Natural killer cell treated with Interleukin-12 subunit alpha and Interleukin-12 subunit beta and Interleukin-15 and Interleukin-18, amount 100 ng/mL, for 72 hours (primary cell): ENCODE data around the gene HDAC11. TPM values are rescaled to one million over a fixed set of nuclear protein-coding genes. Genes with fewer than 3 reads are reported as not detected.
"Not testable (repeated sequence)": the region's sequence is repeated elsewhere in the genome, so short reads cannot be mapped to it uniquely, and the experiment has no call there.

Experiments used
- ATAC-seq, 2 donors: fragments of 150-1000 bp; cut with Tn5 transposase in 1 of 2; sonication (Bioruptor Pico), chemical (Tn5 transposase) in 1 of 2; 2 replicates each; pipeline ENCODE4 v1.10.0; 2021
- DNase-seq: peaks from one replicate; pipeline ENCODE4 v3.0.0; 2022; ENCODE audit warnings: low spot score
- H3K27ac Mint-ChIP-seq, 2 donors: 1 replicate in 1 of 2; 2 replicates in 1 of 2; pipeline ENCODE4 v1.8.0; 2022; ENCODE audit warnings: mixed read lengths in 2 of 2, mild to moderate bottlenecking in 1 of 2, moderate library complexity in 1 of 2
- H3K27me3 Mint-ChIP-seq, 2 donors: 1 replicate in 1 of 2; 2 replicates in 1 of 2; pipeline ENCODE4 v1.8.0; 2022; ENCODE audit warnings: mixed read lengths in 2 of 2
- H3K36me3 Mint-ChIP-seq: one replicate; pipeline ENCODE4 v1.8.0; 2022; ENCODE audit warnings: mixed read lengths
- H3K4me1 Mint-ChIP-seq, 2 donors: 1 replicate in 1 of 2; 2 replicates in 1 of 2; pipeline ENCODE4 v1.8.0; 2022; ENCODE audit warnings: low read depth in 2 of 2, mixed read lengths in 2 of 2, mild to moderate bottlenecking in 1 of 2
- H3K4me3 Mint-ChIP-seq: one replicate; pipeline ENCODE4 v1.8.0; 2022; ENCODE audit warnings: mixed read lengths
- H3K9me3 Mint-ChIP-seq: 2 replicates; pipeline ENCODE4 v1.8.0; 2022; ENCODE audit warnings: mixed read lengths
- total RNA-seq, 2 donors: library from RNA; stranded (reverse); gene quantifications; one replicate each; pipeline ENCODE4 v1.2.3, GENCODE V29; 2022

The HDAC11 gene
- total RNA-seq, 2 donors from 2014 or later, result 1.8 to 3.5 TPM

- Mint-ChIP-seq H3K4me3 (no peak overlapping the region), H3K9me3 (no peaks in the 10 kb centered on the region), H3K27me3 (no peaks in the 10 kb centered on the region), H3K4me1 (peaks cover 8 to 21% of the 10 kb centered on the region in 2 donors), H3K36me3 (no peaks in the 10 kb centered on the region), H3K27ac (no peak overlapping the region)
- ATAC-seq (no peak), DNase-seq (no peak)
Observed at GRCh38 chr3:13492976-13493866, 13.1 kb downstream of the HDAC11 start.

GRCh38 chr3:13493867-13494441, 13.8 kb downstream of the HDAC11 start:
- Mint-ChIP-seq H3K27ac (no peak overlapping the region), H3K36me3 (no peaks in the 10 kb centered on the region), H3K9me3 (no peaks in the 10 kb centered on the region), H3K27me3 (no peaks in the 10 kb centered on the region), H3K4me3 (no peak overlapping the region), H3K4me1 (peaks cover 8 to 21% of the 10 kb centered on the region in 2 donors)
- ATAC-seq (no peak), DNase-seq (no peak)

GRCh38 chr3:13494463-13495350, 14.6 kb downstream of the HDAC11 start:
- no peak for DNase-seq
- H3K36me3 Mint-ChIP-seq, result no peaks in the 10 kb centered on the region
- H3K27me3 Mint-ChIP-seq, result no peaks in the 10 kb centered on the region
- peak in 1 of 2 donors; percentile 31 for ATAC-seq
- H3K9me3 Mint-ChIP-seq, result no peaks in the 10 kb centered on the region
- H3K27ac Mint-ChIP-seq, result no peak overlapping the region
- no peak overlapping the region for H3K4me3 Mint-ChIP-seq
- H3K4me1 Mint-ChIP-seq, result peaks cover 8 to 21% of the 10 kb centered on the region in 2 donors

GRCh38 chr3:13495351-13495813, 15.3 kb downstream of the HDAC11 start:
- Mint-ChIP-seq H3K9me3 (no peaks in the 10 kb centered on the region), H3K36me3 (no peaks in the 10 kb centered on the region), H3K4me3 (no peak overlapping the region), H3K4me1 (peaks cover 8 to 21% of the 10 kb centered on the region in 2 donors), H3K27me3 (no peaks in the 10 kb centered on the region), H3K27ac (no peak overlapping the region)
- ATAC-seq (no peak), DNase-seq (no peak)

- H3K27me3 Mint-ChIP-seq, result no peaks in the 10 kb centered on the region
- H3K4me1 Mint-ChIP-seq, result peaks cover 8 to 21% of the 10 kb centered on the region in 2 donors
- H3K9me3 Mint-ChIP-seq, result no peaks in the 10 kb centered on the region
- DNase-seq (peak; percentile 76), ATAC-seq (peak; percentile 79 to 83)
- H3K27ac Mint-ChIP-seq, result no peak overlapping the region
- H3K4me3 Mint-ChIP-seq, result no peak overlapping the region
- H3K36me3 Mint-ChIP-seq, result no peaks in the 10 kb centered on the region
Observed at GRCh38 chr3:13495921-13496723, 16.0 kb downstream of the HDAC11 start.

- H3K4me1 Mint-ChIP-seq, result peaks cover 8 to 20% of the 10 kb centered on the region in 2 donors
- no peaks in the 10 kb centered on the region for H3K27me3 Mint-ChIP-seq
- ATAC-seq (no peak), DNase-seq (no peak)
- no peaks in the 10 kb centered on the region for H3K36me3 Mint-ChIP-seq
- no peaks in the 10 kb centered on the region for H3K9me3 Mint-ChIP-seq
- H3K27ac Mint-ChIP-seq, result no peak overlapping the region
- H3K4me3 Mint-ChIP-seq, result no peak overlapping the region
Observed at GRCh38 chr3:13496879-13497278, 16.8 kb downstream of the HDAC11 start.

GRCh38 chr3:13497386-13497785, 17.3 kb downstream of the HDAC11 start:
- peaks cover 8 to 16% of the 10 kb centered on the region in 2 donors for H3K4me1 Mint-ChIP-seq
- ATAC-seq (no peak), DNase-seq (no peak)
- H3K27ac Mint-ChIP-seq, result no peak overlapping the region
- H3K36me3 Mint-ChIP-seq, result no peaks in the 10 kb centered on the region
- H3K9me3 Mint-ChIP-seq, result no peaks in the 10 kb centered on the region
- H3K4me3 Mint-ChIP-seq, result no peak overlapping the region
- H3K27me3 Mint-ChIP-seq, result no peaks in the 10 kb centered on the region

- H3K9me3 Mint-ChIP-seq, result no peaks in the 10 kb centered on the region
Observed at GRCh38 chr3:13498354-13499060, 18.4 kb downstream of the HDAC11 start.

GRCh38 chr3:13499246-13499645, 19.1 kb downstream of the HDAC11 start:
- H3K9me3 Mint-ChIP-seq, H3K4me1 Mint-ChIP-seq, ATAC-seq, H3K4me3 Mint-ChIP-seq, H3K27ac Mint-ChIP-seq, DNase-seq, H3K36me3 Mint-ChIP-seq, H3K27me3 Mint-ChIP-seq: not testable (repeated sequence)

More at GRCh38 chr3:13498354-13499060, 18.4 kb downstream of the HDAC11 start:
- H3K4me3 Mint-ChIP-seq, result no peak overlapping the region
- H3K27me3 Mint-ChIP-seq, result no peaks in the 10 kb centered on the region
- H3K36me3 Mint-ChIP-seq, result no peaks in the 10 kb centered on the region
- H3K4me1 Mint-ChIP-seq, result peaks cover 3 to 11% of the 10 kb centered on the region in 2 donors
- no peak overlapping the region for H3K27ac Mint-ChIP-seq
- ATAC-seq (no peak), DNase-seq (no peak)

GRCh38 chr3:13500133-13500885, 20.2 kb downstream of the HDAC11 start:
- H3K36me3 Mint-ChIP-seq, result no peaks in the 10 kb centered on the region
- H3K4me3 Mint-ChIP-seq, result no peak overlapping the region
- DNase-seq (peak; percentile 42), ATAC-seq (no peak)
- no peaks in the 10 kb centered on the region for H3K27me3 Mint-ChIP-seq
- no peaks in the 10 kb centered on the region for H3K9me3 Mint-ChIP-seq
- no peak overlapping the region for H3K27ac Mint-ChIP-seq
- peaks cover 0 to 4% of the 10 kb centered on the region in 2 donors for H3K4me1 Mint-ChIP-seq

GRCh38 chr3:13501056-13501455, 20.9 kb downstream of the HDAC11 start:
- no peaks in the 10 kb centered on the region for H3K27me3 Mint-ChIP-seq
- DNase-seq (no peak), ATAC-seq (no peak)
- H3K4me3 Mint-ChIP-seq, result no peak overlapping the region
- H3K36me3 Mint-ChIP-seq, result no peaks in the 10 kb centered on the region
- H3K4me1 Mint-ChIP-seq, result no peaks in the 10 kb centered on the region
- H3K27ac Mint-ChIP-seq, result no peak overlapping the region
- no peaks in the 10 kb centered on the region for H3K9me3 Mint-ChIP-seq

GRCh38 chr3:13501521-13501920, 21.4 kb downstream of the HDAC11 start:
- no peaks in the 10 kb centered on the region for H3K4me1 Mint-ChIP-seq
- no peak for DNase-seq
- H3K4me3 Mint-ChIP-seq, result no peak overlapping the region

More at GRCh38 chr3:13501521-13501920, 21.4 kb downstream of the HDAC11 start:
- ATAC-seq, result no peak
- Mint-ChIP-seq H3K27me3 (no peaks in the 10 kb centered on the region), H3K27ac (no peak overlapping the region), H3K36me3 (no peaks in the 10 kb centered on the region), H3K9me3 (no peaks in the 10 kb centered on the region)
